ENCODE data around the gene SAMD4A. TPM values are rescaled to one million over a fixed set of nuclear protein-coding genes. Genes with fewer than 3 reads are reported as not detected.

The SAMD4A gene
- total RNA-seq, 4 donors from 2014 or later: 15.3 to 40.2 (median 22.3) TPM

- WGBS, 2 donors (ENCODE audit: low coverage in 1 of 2): 67 to 84% methylated on average over 3 to 8 of the region's 8 CpGs
- H3K9me3 ChIP-seq: no peaks in the 10 kb centered on the region
- H3K4me3 ChIP-seq: no peak overlapping the region
- intact Hi-C loops (cut with DNase I; ENCODE audit: low total_unique reads) (no loop called here), in situ Hi-C loops (cut with MboI; ENCODE audit: low pct_ligation_motif_present in 1 of 4, low pct_unique_long_range_greater_than_20kb in 1 of 4, low sequenced_read_pairs in 3 of 4) (no loop called here)
- DNase-seq: no peak
- TF ChIP-seq, protein P1, sequence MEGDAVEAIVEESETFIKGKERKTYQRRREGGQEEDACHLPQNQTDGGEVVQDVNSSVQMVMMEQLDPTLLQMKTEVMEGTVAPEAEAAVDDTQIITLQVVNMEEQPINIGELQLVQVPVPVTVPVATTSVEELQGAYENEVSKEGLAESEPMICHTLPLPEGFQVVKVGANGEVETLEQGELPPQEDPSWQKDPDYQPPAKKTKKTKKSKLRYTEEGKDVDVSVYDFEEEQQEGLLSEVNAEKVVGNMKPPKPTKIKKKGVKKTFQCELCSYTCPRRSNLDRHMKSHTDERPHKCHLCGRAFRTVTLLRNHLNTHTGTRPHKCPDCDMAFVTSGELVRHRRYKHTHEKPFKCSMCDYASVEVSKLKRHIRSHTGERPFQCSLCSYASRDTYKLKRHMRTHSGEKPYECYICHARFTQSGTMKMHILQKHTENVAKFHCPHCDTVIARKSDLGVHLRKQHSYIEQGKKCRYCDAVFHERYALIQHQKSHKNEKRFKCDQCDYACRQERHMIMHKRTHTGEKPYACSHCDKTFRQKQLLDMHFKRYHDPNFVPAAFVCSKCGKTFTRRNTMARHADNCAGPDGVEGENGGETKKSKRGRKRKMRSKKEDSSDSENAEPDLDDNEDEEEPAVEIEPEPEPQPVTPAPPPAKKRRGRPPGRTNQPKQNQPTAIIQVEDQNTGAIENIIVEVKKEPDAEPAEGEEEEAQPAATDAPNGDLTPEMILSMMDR (IDR thresholded peaks at IDR 0.05): no peak
- no peak for TF ChIP-seq EP300 (IDR thresholded peaks at IDR 0.05; ENCODE audit: low read depth)
- no peak for TF ChIP-seq POLR2AphosphoS5 (IDR thresholded peaks at IDR 0.05)
- no peak for TF ChIP-seq POLR2A (IDR thresholded peaks at IDR 0.05)
- H3K27me3 ChIP-seq: no peaks in the 10 kb centered on the region
- H3K4me1 ChIP-seq: no peaks in the 10 kb centered on the region
- no peaks in the 10 kb centered on the region for H3K36me3 ChIP-seq
- no peak overlapping the region for H3K27ac ChIP-seq
Observed at GRCh38 chr14:54808326-54809161, 241.6 kb downstream of the SAMD4A start.

GRCh38 chr14:54809767-54810166, 242.8 kb downstream of the SAMD4A start:
- in situ Hi-C loops (cut with MboI; ENCODE audit: low pct_ligation_motif_present in 1 of 4, low pct_unique_long_range_greater_than_20kb in 1 of 4, low sequenced_read_pairs in 3 of 4): no loop called here
- no peaks in the 10 kb centered on the region for H3K27me3 ChIP-seq
- intact Hi-C loops (cut with DNase I; ENCODE audit: low total_unique reads): no loop called here
- H3K36me3 ChIP-seq: no peaks in the 10 kb centered on the region
- H3K27ac ChIP-seq: no peak overlapping the region
- H3K4me3 ChIP-seq: no peak overlapping the region
- H3K9me3 ChIP-seq: no peaks in the 10 kb centered on the region
- no peaks in the 10 kb centered on the region for H3K4me1 ChIP-seq
- no peak for TF ChIP-seq EP300 (IDR thresholded peaks at IDR 0.05; ENCODE audit: low read depth)
- TF ChIP-seq, protein P1 (IDR thresholded peaks at IDR 0.05): no peak
- TF ChIP-seq POLR2A (IDR thresholded peaks at IDR 0.05): no peak
- no peak for TF ChIP-seq POLR2AphosphoS5 (IDR thresholded peaks at IDR 0.05)
- no peak for DNase-seq
- WGBS, 2 donors (ENCODE audit: low coverage in 1 of 2): 89 to 100% methylated on average over 1 to 8 of the region's 8 CpGs

DNA sequence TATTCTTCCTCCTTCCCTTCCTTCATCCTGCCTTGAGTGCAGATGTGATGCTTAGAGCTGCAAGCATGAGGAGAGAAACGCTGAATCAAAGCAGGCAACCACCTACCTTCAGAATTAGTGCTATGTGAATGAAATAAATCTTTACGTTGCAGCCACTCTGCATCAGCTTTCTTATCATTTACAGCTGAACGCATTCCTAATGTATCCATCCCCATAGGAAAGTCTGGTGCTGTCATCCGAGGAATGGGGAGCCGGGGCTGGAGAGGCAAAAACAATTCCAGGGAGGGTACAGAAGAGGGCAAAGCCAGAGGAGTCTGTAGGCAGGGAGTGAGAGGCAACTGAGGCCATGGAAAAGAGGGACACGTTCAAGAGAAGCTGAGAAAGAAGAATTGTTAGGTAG, 245.7 kb downstream of the SAMD4A start:
- Histone ChIP-seq H3K9me3 (no peaks in the 10 kb centered on the region), H3K36me3 (no peaks in the 10 kb centered on the region), H3K4me1 (no peaks in the 10 kb centered on the region), H3K4me3 (no peak overlapping the region), H3K27me3 (no peaks in the 10 kb centered on the region), H3K27ac (no peak overlapping the region)
- 77 to 91% methylated on average over 5 to 6 of the region's 6 CpGs for WGBS, 2 donors (ENCODE audit: low coverage in 1 of 2)
- TF ChIP-seq EP300 (IDR thresholded peaks at IDR 0.05; ENCODE audit: low read depth) (no peak), POLR2A (IDR thresholded peaks at IDR 0.05) (no peak), POLR2AphosphoS5 (IDR thresholded peaks at IDR 0.05) (no peak)
- TF ChIP-seq, protein P1 (IDR thresholded peaks at IDR 0.05): no peak
- DNase-seq: no peak
- in situ Hi-C loops (cut with MboI; ENCODE audit: low pct_ligation_motif_present in 1 of 4, low pct_unique_long_range_greater_than_20kb in 1 of 4, low sequenced_read_pairs in 3 of 4): no loop called here
- intact Hi-C loops (cut with DNase I; ENCODE audit: low total_unique reads): no loop called here

DNA sequence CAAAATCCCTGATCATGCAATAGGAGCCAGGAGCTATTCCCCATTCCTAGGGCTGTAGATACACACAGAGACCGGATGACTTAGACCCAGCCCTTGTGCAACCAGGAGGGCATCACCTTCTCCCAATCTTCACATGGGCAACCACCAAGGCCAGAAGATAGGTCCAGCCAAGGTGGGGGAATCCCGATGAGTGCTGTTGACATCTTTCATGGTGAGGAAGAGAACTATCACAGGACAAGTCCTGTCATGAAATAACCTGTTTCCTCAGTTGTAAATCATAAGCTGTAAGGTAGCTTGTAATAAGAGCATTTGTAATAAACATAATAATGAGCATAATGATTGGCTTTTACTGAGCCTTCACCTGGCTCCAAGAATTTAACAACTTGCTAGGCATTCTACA, 246.2 kb downstream of the SAMD4A start:
- DNase-seq: no peak
- TF ChIP-seq POLR2A (IDR thresholded peaks at IDR 0.05) (no peak), POLR2AphosphoS5 (IDR thresholded peaks at IDR 0.05) (no peak), EP300 (IDR thresholded peaks at IDR 0.05; ENCODE audit: low read depth) (no peak)
- TF ChIP-seq, protein P1 (IDR thresholded peaks at IDR 0.05): no peak
- Histone ChIP-seq H3K4me1 (no peaks in the 10 kb centered on the region), H3K9me3 (no peaks in the 10 kb centered on the region), H3K27me3 (no peaks in the 10 kb centered on the region), H3K36me3 (no peaks in the 10 kb centered on the region), H3K27ac (no peak overlapping the region), H3K4me3 (no peak overlapping the region)
- in situ Hi-C loops (cut with MboI; ENCODE audit: low pct_ligation_motif_present in 1 of 4, low pct_unique_long_range_greater_than_20kb in 1 of 4, low sequenced_read_pairs in 3 of 4): no loop called here
- intact Hi-C loops (cut with DNase I; ENCODE audit: low total_unique reads): no loop called here
- 87 to 100% methylated on average over 1 to 2 of the region's 2 CpGs for WGBS, 2 donors (ENCODE audit: low coverage in 1 of 2)

Measured in transverse colon (tissue), 4 donors.